SK-N-SH treated with all-trans-retinoic acid at 6 μM for 48 hours (cell line): ENCODE measurements around the gene STX12.
A peak's percentile ranks its signal among the peaks of the same experiment; 100 is the strongest.

Experiments used
- ATAC-seq: fragments of 200-7000 bp; cut with Tn5 transposase; 3 replicates; pipeline ENCODE4 v1.9.1; 2020; ENCODE audit warnings: mild to moderate bottlenecking, moderate library complexity
- ARNTL ChIP-seq: fragments of 450-650 bp; formaldehyde crosslinking; IDR thresholded peaks from 2 replicates; pipeline ENCODE4 v1.5.0; 2020; ENCODE audit warnings: low read depth, mild to moderate bottlenecking, moderate library complexity, borderline replicate concordance
- BACH2 ChIP-seq: fragments of 250-450 bp; sonication (Bioruptor Pico); IDR thresholded peaks from 2 replicates; pipeline ENCODE4 v1.9.0; 2021; ENCODE audit warnings: mild to moderate bottlenecking, borderline replicate concordance
- CSDC2 ChIP-seq: fragments of 250-450 bp; sonication (Bioruptor Pico); IDR thresholded peaks from 2 replicates; pipeline ENCODE4 v1.5.0; 2020; ENCODE audit warnings: mild to moderate bottlenecking, moderate library complexity
- ESRRG ChIP-seq: fragments of 250-450 bp; sonication (Bioruptor Pico); IDR thresholded peaks from 2 replicates; pipeline ENCODE4 v1.6.1; 2021; ENCODE audit warnings: mild to moderate bottlenecking
- GLIS3 ChIP-seq: fragments of 250-450 bp; sonication (Bioruptor Pico); IDR thresholded peaks from 2 replicates; pipeline ENCODE4 v1.5.0; 2020; ENCODE audit warnings: mild to moderate bottlenecking, moderate library complexity
- OSR1 ChIP-seq: fragments of 250-450 bp; sonication (Bioruptor Pico); IDR thresholded peaks from 2 replicates; pipeline ENCODE4 v1.8.0; 2022; ENCODE audit warnings: moderate library complexity, mild to moderate bottlenecking, inconsistent platforms
- PATZ1 ChIP-seq: fragments of 250-450 bp; sonication (Bioruptor Pico); IDR thresholded peaks from 2 replicates; pipeline ENCODE4 v1.8.0; 2020; ENCODE audit warnings: mild to moderate bottlenecking, moderate library complexity, borderline replicate concordance
- POU6F1 ChIP-seq: fragments of 250-450 bp; sonication (Bioruptor Pico); IDR thresholded peaks from 2 replicates; pipeline ENCODE4 v1.8.0; 2021; ENCODE audit warnings: low read depth, mild to moderate bottlenecking, moderate library complexity, borderline replicate concordance
- PPARA ChIP-seq: fragments of 250-450 bp; sonication (Bioruptor Pico); IDR thresholded peaks from 2 replicates; pipeline ENCODE4 v1.5.0; 2020; ENCODE audit warnings: mild to moderate bottlenecking, borderline replicate concordance
- RARB ChIP-seq: fragments of 250-450 bp; sonication (Bioruptor Pico); IDR thresholded peaks from 2 replicates; pipeline ENCODE4 v1.8.0; 2021; ENCODE audit warnings: mild to moderate bottlenecking, moderate library complexity
- SNAI2 ChIP-seq: fragments of 250-450 bp; sonication (Bioruptor Pico); IDR thresholded peaks from 2 replicates; pipeline ENCODE4 v1.5.0; 2020; ENCODE audit warnings: mild to moderate bottlenecking, moderate library complexity
- TCF4 ChIP-seq: fragments of 250-450 bp; sonication (Bioruptor Pico); IDR thresholded peaks from 2 replicates; pipeline ENCODE4 v1.8.0; 2021; ENCODE audit warnings: mild to moderate bottlenecking, moderate library complexity, borderline replicate concordance
- TOX ChIP-seq: fragments of 250-450 bp; sonication (Bioruptor Pico); IDR thresholded peaks from 2 replicates; pipeline ENCODE4 v1.8.0; 2021; ENCODE audit warnings: mild to moderate bottlenecking, moderate library complexity, borderline replicate concordance
- TSHZ2 ChIP-seq: fragments of 250-450 bp; sonication (Bioruptor Pico); IDR thresholded peaks from 2 replicates; pipeline ENCODE4 v1.5.0; 2020; ENCODE audit warnings: mild to moderate bottlenecking, moderate library complexity
- ZC3H10 ChIP-seq: fragments of 250-450 bp; sonication (Bioruptor Pico); IDR thresholded peaks from 2 replicates; pipeline ENCODE4 v1.5.1; 2021; ENCODE audit warnings: mild to moderate bottlenecking, moderate library complexity
- ZFP3 ChIP-seq: fragments of 250-450 bp; sonication (Bioruptor Pico); IDR thresholded peaks from 2 replicates; pipeline ENCODE4 v1.5.0; 2020; ENCODE audit warnings: mild to moderate bottlenecking, moderate library complexity
- ZFP30 ChIP-seq: fragments of 450-650 bp; formaldehyde crosslinking; IDR thresholded peaks from 2 replicates; pipeline ENCODE4 v1.5.0; 2022; ENCODE audit warnings: mild to moderate bottlenecking, moderate library complexity
- ZNF565 ChIP-seq: fragments of 450-650 bp; formaldehyde crosslinking; conservative IDR thresholded peaks from 2 replicates; pipeline ENCODE4 v1.5.0; 2020; ENCODE audit warnings: low read depth, mild to moderate bottlenecking, moderate library complexity
- ZNF70 ChIP-seq: fragments of 450-650 bp; formaldehyde crosslinking; IDR thresholded peaks from 2 replicates; pipeline ENCODE4 v1.5.0; 2020; ENCODE audit warnings: mild to moderate bottlenecking, moderate library complexity
- ZNF8 ChIP-seq: fragments of 450-650 bp; formaldehyde crosslinking; IDR thresholded peaks from 2 replicates; pipeline ENCODE4 v1.5.0; 2020; ENCODE audit warnings: mild to moderate bottlenecking, moderate library complexity
- TF ChIP-seq, protein P1 (sequence below): fragments of 250-450 bp; sonication (Bioruptor Pico); IDR thresholded peaks from 2 replicates; pipeline ENCODE4 v1.5.1; 2021; ENCODE audit warnings: mild to moderate bottlenecking, moderate library complexity

The STX12 gene

GRCh38 chr1:27772036-27772931 lies 735 bp upstream of the STX12 start:
- no peak for ATAC-seq
- TF ChIP-seq ZNF8 (CRISPR knock-in tag) (no peak), ZFP30 (no peak), TCF4 (no peak), ESRRG (CRISPR knock-in tag) (no peak), PATZ1 (CRISPR knock-in tag) (no peak), POU6F1 (no peak), RARB (CRISPR knock-in tag) (no peak), TSHZ2 (CRISPR knock-in tag) (no peak), CSDC2 (no peak), TOX (CRISPR knock-in tag) (no peak), ARNTL (no peak), ZC3H10 (CRISPR knock-in tag) (no peak), OSR1 (CRISPR knock-in tag) (no peak), BACH2 (CRISPR knock-in tag) (no peak), GLIS3 (CRISPR knock-in tag) (no peak), ZNF70 (CRISPR knock-in tag) (no peak), PPARA (no peak)
- TF ChIP-seq, protein P1, sequence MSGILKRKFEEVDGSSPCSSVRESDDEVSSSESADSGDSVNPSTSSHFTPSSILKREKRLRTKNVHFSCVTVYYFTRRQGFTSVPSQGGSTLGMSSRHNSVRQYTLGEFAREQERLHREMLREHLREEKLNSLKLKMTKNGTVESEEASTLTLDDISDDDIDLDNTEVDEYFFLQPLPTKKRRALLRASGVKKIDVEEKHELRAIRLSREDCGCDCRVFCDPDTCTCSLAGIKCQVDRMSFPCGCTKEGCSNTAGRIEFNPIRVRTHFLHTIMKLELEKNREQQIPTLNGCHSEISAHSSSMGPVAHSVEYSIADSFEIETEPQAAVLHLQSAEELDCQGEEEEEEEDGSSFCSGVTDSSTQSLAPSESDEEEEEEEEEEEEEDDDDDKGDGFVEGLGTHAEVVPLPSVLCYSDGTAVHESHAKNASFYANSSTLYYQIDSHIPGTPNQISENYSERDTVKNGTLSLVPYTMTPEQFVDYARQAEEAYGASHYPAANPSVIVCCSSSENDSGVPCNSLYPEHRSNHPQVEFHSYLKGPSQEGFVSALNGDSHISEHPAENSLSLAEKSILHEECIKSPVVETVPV (CRISPR knock-in tag) = no peak

DNA sequence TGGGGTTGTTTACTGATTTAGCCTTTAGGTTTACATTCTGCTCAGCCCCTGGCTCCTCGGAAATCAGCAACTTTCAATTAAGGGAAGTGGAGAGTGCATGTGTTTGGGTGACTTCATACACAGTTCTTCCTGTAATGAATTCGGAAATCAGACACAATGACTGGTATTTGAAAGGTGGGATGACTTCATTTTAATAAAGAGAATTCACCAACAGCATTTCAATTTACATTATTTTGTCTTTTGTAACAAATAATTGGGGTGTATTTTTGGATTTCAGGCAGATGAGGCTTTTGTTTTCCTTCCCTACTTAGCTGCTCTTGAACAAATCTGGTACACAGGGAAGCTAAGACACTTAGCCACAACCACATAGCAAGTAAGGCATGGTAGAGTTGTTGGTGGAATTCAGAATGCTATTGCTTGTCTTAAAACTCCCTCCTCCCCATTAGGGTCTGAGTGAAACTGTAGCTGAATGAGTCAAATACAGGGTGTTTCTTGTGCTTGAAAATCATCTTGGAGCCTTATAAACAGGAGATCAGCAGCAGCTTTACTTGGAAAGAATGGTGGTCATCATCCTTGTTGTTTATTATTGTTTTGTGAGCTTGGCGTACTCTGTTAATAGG lies 917 bp downstream of the STX12 start:
- ATAC-seq = peak; percentile 17; the same call in 2 of the 3 replicates
- no peak for TF ChIP-seq TSHZ2 (CRISPR knock-in tag)
- no peak for TF ChIP-seq RARB (CRISPR knock-in tag)
- no peak for TF ChIP-seq ARNTL
- no peak for TF ChIP-seq BACH2 (CRISPR knock-in tag)

DNA sequence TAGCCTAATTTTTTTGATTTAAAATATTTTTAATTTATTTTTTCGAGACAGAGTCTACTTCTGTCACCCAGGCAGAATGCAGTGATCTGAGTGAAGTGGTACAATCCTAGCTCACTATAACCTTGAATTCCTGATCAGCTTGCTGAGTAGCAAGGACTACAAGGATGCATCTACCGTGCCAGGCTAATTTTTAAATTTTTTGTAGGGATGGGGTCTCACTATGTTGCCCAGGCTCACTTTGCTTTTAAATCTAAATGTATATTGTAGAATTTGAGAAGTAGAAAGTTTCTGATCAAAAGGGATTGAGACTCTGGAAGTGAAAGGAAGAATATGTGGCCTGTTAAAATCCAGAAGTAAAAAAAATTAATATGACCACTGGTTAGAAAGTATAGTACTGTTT lies 1.6 kb downstream of the STX12 start:
- no peak for ATAC-seq
- TF ChIP-seq ZNF565 (CRISPR knock-in tag) (no peak), SNAI2 (CRISPR knock-in tag) (no peak), ZNF70 (CRISPR knock-in tag) (no peak), ZFP30 (no peak), ZFP3 (CRISPR knock-in tag) (no peak), OSR1 (CRISPR knock-in tag) (no peak), TSHZ2 (CRISPR knock-in tag) (no peak), ARNTL (no peak), TCF4 (no peak)
- TF ChIP-seq, protein P1 (CRISPR knock-in tag) = no peak
